Activated T-helper 2 cell treated with anti-CD3 and anti-CD28 coated beads, Interferon-gamma antibody, Interleukin-2, Interleukin-4, amounts not matched to agents 10 μg/mL and 5 μg/mL and 100 μg/mL, durations not matched to agents 14 hours and 24 hours and 36 hours (primary cell): ENCODE data around the gene STRADA. TPM values are rescaled to one million over a fixed set of nuclear protein-coding genes. Genes with fewer than 3 reads are reported as not detected.

Experiments used
- DNase-seq: peaks from one replicate; pipeline ENCODE4 v3.0.0; 2021; ENCODE audit warnings: low spot score
- H3K27ac Mint-ChIP-seq: one replicate; pipeline ENCODE4 v1.8.0; 2021; ENCODE audit warnings: mixed read lengths
- H3K27me3 Mint-ChIP-seq: one replicate; pipeline ENCODE4 v1.8.0; 2021; ENCODE audit warnings: low read depth, mixed read lengths
- H3K36me3 Mint-ChIP-seq: one replicate; pipeline ENCODE4 v1.8.0; 2021; ENCODE audit warnings: low read depth, mixed read lengths
- H3K4me1 Mint-ChIP-seq: one replicate; pipeline ENCODE4 v1.8.0; 2021; ENCODE audit warnings: low read depth, mixed read lengths
- H3K4me3 Mint-ChIP-seq: one replicate; pipeline ENCODE4 v1.8.0; 2021; ENCODE audit warnings: low read depth, mild to moderate bottlenecking, moderate library complexity, mixed read lengths
- H3K9me3 Mint-ChIP-seq: one replicate; pipeline ENCODE4 v1.8.0; 2021; ENCODE audit warnings: mixed read lengths
- intact Hi-C: fragments of 100-400 bp; cut with micrococcal nuclease; formaldehyde crosslinking; loops from one replicate; pipeline ENCODE4 v1.15.1; 2023
- total RNA-seq: library from RNA; stranded (reverse); gene quantifications from 2 replicates; pipeline ENCODE4 v1.2.3, GENCODE V29; 2022

The STRADA gene
- total RNA-seq, 1 donor from 2014 or later, result 57.4 TPM

DNA sequence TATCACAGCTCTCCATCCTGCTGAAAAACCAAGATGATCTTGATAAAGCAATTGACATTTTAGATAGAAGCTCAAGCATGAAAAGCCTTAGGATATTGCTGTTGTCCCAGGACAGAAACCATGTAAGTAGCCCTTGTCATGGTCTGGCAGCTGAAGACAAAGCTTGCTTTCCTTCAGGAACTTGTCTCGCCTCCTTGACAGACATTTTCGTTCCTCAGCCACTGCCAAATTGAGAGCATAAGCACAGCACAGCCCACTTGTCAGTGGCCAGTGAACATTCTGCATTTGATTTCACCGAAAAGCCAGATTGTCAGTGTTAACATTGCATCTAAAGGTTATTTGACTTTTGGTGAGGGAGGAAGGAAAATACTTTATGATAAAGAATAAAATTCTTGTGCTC lies 83.8 kb downstream of the STRADA start:
- no peaks in the 10 kb centered on the region for H3K9me3 Mint-ChIP-seq
- no peak overlapping the region for H3K27ac Mint-ChIP-seq
- no peaks in the 10 kb centered on the region for H3K27me3 Mint-ChIP-seq
- peaks cover 37% of the 10 kb centered on the region for H3K36me3 Mint-ChIP-seq
- DNase-seq, result no peak
- intact Hi-C loops, result no loop called here
- H3K4me3 Mint-ChIP-seq, result no peak overlapping the region
- H3K4me1 Mint-ChIP-seq, result no peaks in the 10 kb centered on the region

DNA sequence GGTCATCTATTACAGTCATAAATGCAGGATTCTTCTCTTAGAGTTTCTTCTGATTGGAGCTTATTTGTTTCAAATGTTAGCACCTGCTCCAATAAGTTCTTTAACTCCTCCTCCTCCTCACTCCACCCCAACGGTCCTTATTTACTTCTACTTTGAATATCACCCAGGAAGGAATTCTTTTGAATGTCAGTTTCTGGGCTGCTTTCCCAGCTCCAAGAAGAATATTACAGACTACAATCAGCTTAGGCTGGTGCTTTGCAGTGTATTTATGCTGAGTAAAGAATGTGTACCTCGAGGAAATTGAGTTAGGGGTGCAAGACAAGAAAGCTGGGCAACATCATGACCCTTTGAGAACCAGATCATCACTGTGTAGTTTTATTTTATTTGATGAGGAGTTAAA lies 88.5 kb downstream of the STRADA start:
- Mint-ChIP-seq H3K36me3 (peaks cover 36% of the 10 kb centered on the region), H3K4me3 (no peak overlapping the region), H3K27ac (no peak overlapping the region), H3K4me1 (peaks cover 5% of the 10 kb centered on the region), H3K9me3 (no peaks in the 10 kb centered on the region), H3K27me3 (no peaks in the 10 kb centered on the region)
- intact Hi-C loops, result no loop called here
- no peak for DNase-seq

Other genes starting within 250 kb of the STRADA start
- gene KCNH6, start 218.4 kb downstream of the STRADA start, total RNA-seq, result not detected in 2 replicates
- gene DCAF7, start 191.3 kb downstream of the STRADA start, total RNA-seq, result 118 and 119 TPM in 2 replicates
- gene TACO1, start 140.9 kb downstream of the STRADA start, total RNA-seq, result 20.4 and 22.4 TPM in 2 replicates
- gene MAP3K3, start 119.4 kb downstream of the STRADA start, total RNA-seq, result 27.9 and 28.7 TPM in 2 replicates
- 178 and 182 TPM in 2 replicates for gene LIMD2, start 41.7 kb downstream of the STRADA start, total RNA-seq
- 70.0 and 73.7 TPM in 2 replicates for gene CCDC47, start 31.8 kb upstream of the STRADA start, total RNA-seq
- 138 and 144 TPM in 2 replicates for gene DDX42, start 32.4 kb upstream of the STRADA start, total RNA-seq
- 185 and 204 TPM in 2 replicates for gene PSMC5, start 85.6 kb upstream of the STRADA start, total RNA-seq
- gene FTSJ3, start 85.9 kb upstream of the STRADA start, total RNA-seq, result 75.0 and 80.7 TPM in 2 replicates
- gene SMARCD2, start 100.9 kb upstream of the STRADA start, total RNA-seq, result 129 and 130 TPM in 2 replicates
- not detected in 2 replicates for gene CSH2, start 131.9 kb upstream of the STRADA start, total RNA-seq
- gene GH2, start 140.1 kb upstream of the STRADA start, total RNA-seq, result not detected in 2 replicates
- not detected in 2 replicates for gene CSH1, start 154.8 kb upstream of the STRADA start, total RNA-seq
- gene CSHL1, start 169.5 kb upstream of the STRADA start, total RNA-seq, result not detected in 2 replicates
- gene GH1, start 177.0 kb upstream of the STRADA start, total RNA-seq, result not detected in 2 replicates
- gene CD79B, start 190.5 kb upstream of the STRADA start, total RNA-seq, result 28.8 and 33.2 TPM in 2 replicates
- 0.11 and 0.14 TPM in 2 replicates for gene SCN4A, start 231.1 kb upstream of the STRADA start, total RNA-seq